ENCODE results near the gene ZNF154.

DNA sequence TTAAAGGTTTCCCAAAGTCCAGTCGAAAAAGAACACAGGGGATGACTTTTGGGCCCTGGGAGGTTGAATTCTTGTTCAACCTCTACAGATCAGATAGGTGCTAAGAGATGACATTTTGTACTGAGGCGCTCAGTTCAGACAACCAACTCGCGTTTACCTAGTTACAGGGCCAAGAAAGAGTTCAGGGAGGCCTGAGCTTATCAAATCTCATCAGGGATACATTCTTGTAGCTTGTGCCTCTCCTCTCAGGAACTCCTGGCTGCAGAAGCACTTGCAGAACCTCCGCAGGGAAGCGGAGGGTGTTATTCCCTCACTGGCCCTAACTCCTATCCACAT lies 38.4 kb upstream of the ZNF154 start:
- TF ChIP-seq, protein P1, sequence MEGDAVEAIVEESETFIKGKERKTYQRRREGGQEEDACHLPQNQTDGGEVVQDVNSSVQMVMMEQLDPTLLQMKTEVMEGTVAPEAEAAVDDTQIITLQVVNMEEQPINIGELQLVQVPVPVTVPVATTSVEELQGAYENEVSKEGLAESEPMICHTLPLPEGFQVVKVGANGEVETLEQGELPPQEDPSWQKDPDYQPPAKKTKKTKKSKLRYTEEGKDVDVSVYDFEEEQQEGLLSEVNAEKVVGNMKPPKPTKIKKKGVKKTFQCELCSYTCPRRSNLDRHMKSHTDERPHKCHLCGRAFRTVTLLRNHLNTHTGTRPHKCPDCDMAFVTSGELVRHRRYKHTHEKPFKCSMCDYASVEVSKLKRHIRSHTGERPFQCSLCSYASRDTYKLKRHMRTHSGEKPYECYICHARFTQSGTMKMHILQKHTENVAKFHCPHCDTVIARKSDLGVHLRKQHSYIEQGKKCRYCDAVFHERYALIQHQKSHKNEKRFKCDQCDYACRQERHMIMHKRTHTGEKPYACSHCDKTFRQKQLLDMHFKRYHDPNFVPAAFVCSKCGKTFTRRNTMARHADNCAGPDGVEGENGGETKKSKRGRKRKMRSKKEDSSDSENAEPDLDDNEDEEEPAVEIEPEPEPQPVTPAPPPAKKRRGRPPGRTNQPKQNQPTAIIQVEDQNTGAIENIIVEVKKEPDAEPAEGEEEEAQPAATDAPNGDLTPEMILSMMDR (IDR thresholded peaks at IDR 0.05 in 4 of 5, conservative IDR thresholded peaks at IDR 0.05 in 1 of 5), result no peak
- no peak for TF ChIP-seq POLR2A (IDR thresholded peaks at IDR 0.05)

Data from gastrocnemius medialis (tissue), 4 donors.